Measurements from ENCODE around the gene TENM3.

GRCh38 chr4:182642831-182643230 is 399.6 kb downstream of the TENM3 start:
- TF ChIP-seq CTCF (IDR thresholded peaks at IDR 0.05; ENCODE audit: insufficient read depth, low read length, poor library complexity, severe bottlenecking) (no peak), EZH2phosphoT487 (conservative IDR thresholded peaks at IDR 0.05; ENCODE audit: low read length) (no peak)
